ENCODE measurements around the gene MYO16. TPM values are rescaled to one million over a fixed set of nuclear protein-coding genes. Genes with fewer than 3 reads are reported as not detected.

MYO16 gene
- polyA plus RNA-seq, 1 donor from 2014 or later = 2.5 TPM

DNA sequence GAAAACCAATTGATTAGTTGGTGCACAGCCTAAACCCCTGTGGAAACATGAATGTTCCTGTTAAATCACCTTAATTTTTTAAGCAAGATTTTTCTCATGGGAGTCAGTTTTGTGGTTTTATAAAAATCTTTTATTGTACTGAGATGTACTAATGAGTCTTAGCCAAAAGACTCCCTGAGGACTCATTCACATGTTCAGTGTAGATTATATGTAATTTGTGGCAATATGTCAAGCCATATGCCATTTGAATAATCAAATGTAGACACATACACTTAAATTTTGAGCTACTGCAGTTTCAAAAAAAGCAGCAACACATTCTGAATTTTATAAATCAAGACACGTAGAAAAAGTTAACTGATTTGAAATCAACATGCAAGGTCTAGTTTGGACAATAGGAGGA is 395.2 kb downstream of the MYO16 start:
- Histone ChIP-seq H3K4me2 (ENCODE audit: low read length) (no peak overlapping the region), H3K4me3 (ENCODE audit: low read length) (no peak overlapping the region), H3K9me2 (ENCODE audit: insufficient read depth, low read length) (no peaks in the 10 kb centered on the region), H3K27me3 (ENCODE audit: insufficient read depth, low read depth, low read length) (no peaks in the 10 kb centered on the region), H4K20me1 (ENCODE audit: insufficient read depth) (no peaks in the 10 kb centered on the region), H3F3A (ENCODE audit: insufficient read depth, low read length, poor library complexity, severe bottlenecking) (peaks cover 4% of the 10 kb centered on the region), H3K79me2 (replicated peaks; ENCODE audit: insufficient read depth, low read length) (no peaks in the 10 kb centered on the region), H3K9ac (ENCODE audit: low read length) (no peak overlapping the region), H3K27ac (ENCODE audit: low read length) (no peak overlapping the region), H3K36me3 (ENCODE audit: insufficient read depth, low read length) (no peaks in the 10 kb centered on the region), H2AFZ (ENCODE audit: low read depth, low read length) (no peak overlapping the region), H3K9me3 (ENCODE audit: low read length) (no peaks in the 10 kb centered on the region)
- TF ChIP-seq EZH2 (IDR thresholded peaks at IDR 0.05; ENCODE audit: borderline replicate concordance, insufficient read depth, low read length, poor library complexity, severe bottlenecking) (no peak), MXI1 (conservative IDR thresholded peaks at IDR 0.05; ENCODE audit: poor library complexity, severe bottlenecking) (no peak), RAD21 (conservative IDR thresholded peaks at IDR 0.05) (no peak), TAF1 (IDR thresholded peaks at IDR 0.05; ENCODE audit: low read depth) (no peak), SMC3 (conservative IDR thresholded peaks at IDR 0.05; ENCODE audit: poor library complexity) (no peak), POLR2AphosphoS5 (IDR thresholded peaks at IDR 0.05) (no peak), EP300 (conservative IDR thresholded peaks at IDR 0.05; ENCODE audit: poor library complexity, severe bottlenecking) (no peak)
- TF ChIP-seq, protein P1, sequence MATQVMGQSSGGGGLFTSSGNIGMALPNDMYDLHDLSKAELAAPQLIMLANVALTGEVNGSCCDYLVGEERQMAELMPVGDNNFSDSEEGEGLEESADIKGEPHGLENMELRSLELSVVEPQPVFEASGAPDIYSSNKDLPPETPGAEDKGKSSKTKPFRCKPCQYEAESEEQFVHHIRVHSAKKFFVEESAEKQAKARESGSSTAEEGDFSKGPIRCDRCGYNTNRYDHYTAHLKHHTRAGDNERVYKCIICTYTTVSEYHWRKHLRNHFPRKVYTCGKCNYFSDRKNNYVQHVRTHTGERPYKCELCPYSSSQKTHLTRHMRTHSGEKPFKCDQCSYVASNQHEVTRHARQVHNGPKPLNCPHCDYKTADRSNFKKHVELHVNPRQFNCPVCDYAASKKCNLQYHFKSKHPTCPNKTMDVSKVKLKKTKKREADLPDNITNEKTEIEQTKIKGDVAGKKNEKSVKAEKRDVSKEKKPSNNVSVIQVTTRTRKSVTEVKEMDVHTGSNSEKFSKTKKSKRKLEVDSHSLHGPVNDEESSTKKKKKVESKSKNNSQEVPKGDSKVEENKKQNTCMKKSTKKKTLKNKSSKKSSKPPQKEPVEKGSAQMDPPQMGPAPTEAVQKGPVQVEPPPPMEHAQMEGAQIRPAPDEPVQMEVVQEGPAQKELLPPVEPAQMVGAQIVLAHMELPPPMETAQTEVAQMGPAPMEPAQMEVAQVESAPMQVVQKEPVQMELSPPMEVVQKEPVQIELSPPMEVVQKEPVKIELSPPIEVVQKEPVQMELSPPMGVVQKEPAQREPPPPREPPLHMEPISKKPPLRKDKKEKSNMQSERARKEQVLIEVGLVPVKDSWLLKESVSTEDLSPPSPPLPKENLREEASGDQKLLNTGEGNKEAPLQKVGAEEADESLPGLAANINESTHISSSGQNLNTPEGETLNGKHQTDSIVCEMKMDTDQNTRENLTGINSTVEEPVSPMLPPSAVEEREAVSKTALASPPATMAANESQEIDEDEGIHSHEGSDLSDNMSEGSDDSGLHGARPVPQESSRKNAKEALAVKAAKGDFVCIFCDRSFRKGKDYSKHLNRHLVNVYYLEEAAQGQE (IDR thresholded peaks at IDR 0.05; ENCODE audit: borderline replicate concordance) = no peak
- TF ChIP-seq, protein P2, sequence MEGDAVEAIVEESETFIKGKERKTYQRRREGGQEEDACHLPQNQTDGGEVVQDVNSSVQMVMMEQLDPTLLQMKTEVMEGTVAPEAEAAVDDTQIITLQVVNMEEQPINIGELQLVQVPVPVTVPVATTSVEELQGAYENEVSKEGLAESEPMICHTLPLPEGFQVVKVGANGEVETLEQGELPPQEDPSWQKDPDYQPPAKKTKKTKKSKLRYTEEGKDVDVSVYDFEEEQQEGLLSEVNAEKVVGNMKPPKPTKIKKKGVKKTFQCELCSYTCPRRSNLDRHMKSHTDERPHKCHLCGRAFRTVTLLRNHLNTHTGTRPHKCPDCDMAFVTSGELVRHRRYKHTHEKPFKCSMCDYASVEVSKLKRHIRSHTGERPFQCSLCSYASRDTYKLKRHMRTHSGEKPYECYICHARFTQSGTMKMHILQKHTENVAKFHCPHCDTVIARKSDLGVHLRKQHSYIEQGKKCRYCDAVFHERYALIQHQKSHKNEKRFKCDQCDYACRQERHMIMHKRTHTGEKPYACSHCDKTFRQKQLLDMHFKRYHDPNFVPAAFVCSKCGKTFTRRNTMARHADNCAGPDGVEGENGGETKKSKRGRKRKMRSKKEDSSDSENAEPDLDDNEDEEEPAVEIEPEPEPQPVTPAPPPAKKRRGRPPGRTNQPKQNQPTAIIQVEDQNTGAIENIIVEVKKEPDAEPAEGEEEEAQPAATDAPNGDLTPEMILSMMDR (IDR thresholded peaks at IDR 0.05; ENCODE audit: poor library complexity, severe bottlenecking) = no peak

DNA sequence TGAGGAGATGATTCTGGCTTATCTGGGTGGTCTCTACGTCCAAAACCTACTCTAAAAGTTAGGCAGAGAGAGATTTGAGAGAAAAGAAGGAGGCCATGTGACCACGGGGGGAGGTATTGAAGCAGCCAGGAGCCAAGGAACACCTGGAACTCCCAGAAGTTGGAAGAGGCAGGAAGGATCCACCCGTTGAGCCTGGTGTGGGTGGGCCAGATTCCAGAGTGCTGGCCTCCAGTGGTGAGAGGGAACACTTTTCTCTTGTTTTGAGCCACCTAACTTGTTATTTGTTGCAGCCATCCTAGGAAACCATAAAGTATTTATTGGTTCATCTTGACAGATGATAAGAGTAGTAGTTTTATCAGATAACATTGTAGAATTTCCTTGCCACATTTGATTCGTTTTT is 396.9 kb downstream of the MYO16 start:
- TF ChIP-seq EP300 (conservative IDR thresholded peaks at IDR 0.05; ENCODE audit: poor library complexity, severe bottlenecking) = no peak
- TF ChIP-seq, protein P2 (IDR thresholded peaks at IDR 0.05; ENCODE audit: poor library complexity, severe bottlenecking) = no peak
- TF ChIP-seq EZH2 (IDR thresholded peaks at IDR 0.05; ENCODE audit: borderline replicate concordance, insufficient read depth, low read length, poor library complexity, severe bottlenecking) = no peak
- TF ChIP-seq SMC3 (conservative IDR thresholded peaks at IDR 0.05; ENCODE audit: poor library complexity) = no peak
- TF ChIP-seq POLR2AphosphoS5 (IDR thresholded peaks at IDR 0.05) = no peak
- TF ChIP-seq, protein P1 (IDR thresholded peaks at IDR 0.05; ENCODE audit: borderline replicate concordance) = no peak
- TF ChIP-seq TAF1 (IDR thresholded peaks at IDR 0.05; ENCODE audit: low read depth) = no peak
- TF ChIP-seq MXI1 (conservative IDR thresholded peaks at IDR 0.05; ENCODE audit: poor library complexity, severe bottlenecking) = no peak
- TF ChIP-seq RAD21 (conservative IDR thresholded peaks at IDR 0.05) = no peak

More for the DNA sequence above, 396.9 kb downstream of the MYO16 start:
- Histone ChIP-seq H3K36me3 (ENCODE audit: insufficient read depth, low read length) (no peaks in the 10 kb centered on the region), H3F3A (ENCODE audit: insufficient read depth, low read length, poor library complexity, severe bottlenecking) (peaks cover 4% of the 10 kb centered on the region), H3K79me2 (replicated peaks; ENCODE audit: insufficient read depth, low read length) (no peaks in the 10 kb centered on the region), H3K9me2 (ENCODE audit: insufficient read depth, low read length) (no peaks in the 10 kb centered on the region), H3K4me2 (ENCODE audit: low read length) (no peak overlapping the region), H3K4me3 (ENCODE audit: low read length) (no peak overlapping the region), H3K27me3 (ENCODE audit: insufficient read depth, low read depth, low read length) (no peaks in the 10 kb centered on the region), H3K27ac (ENCODE audit: low read length) (no peak overlapping the region), H4K20me1 (ENCODE audit: insufficient read depth) (no peaks in the 10 kb centered on the region), H3K9me3 (ENCODE audit: low read length) (no peaks in the 10 kb centered on the region), H2AFZ (ENCODE audit: low read depth, low read length) (no peak overlapping the region), H3K9ac (ENCODE audit: low read length) (no peak overlapping the region)

All from neural cell (in vitro differentiated cells).